ENCODE measurements around the gene ANTXR1. TPM values are rescaled to one million over a fixed set of nuclear protein-coding genes. Genes with fewer than 3 reads are reported as not detected.

ANTXR1 gene
- total and polyA plus RNA-seq, 9 of the 15 experiments (the other 6 are each of a cell fraction or from before 2014, with no cell fraction given): 0.07 to 1.00 (median 0.54) TPM

DNA sequence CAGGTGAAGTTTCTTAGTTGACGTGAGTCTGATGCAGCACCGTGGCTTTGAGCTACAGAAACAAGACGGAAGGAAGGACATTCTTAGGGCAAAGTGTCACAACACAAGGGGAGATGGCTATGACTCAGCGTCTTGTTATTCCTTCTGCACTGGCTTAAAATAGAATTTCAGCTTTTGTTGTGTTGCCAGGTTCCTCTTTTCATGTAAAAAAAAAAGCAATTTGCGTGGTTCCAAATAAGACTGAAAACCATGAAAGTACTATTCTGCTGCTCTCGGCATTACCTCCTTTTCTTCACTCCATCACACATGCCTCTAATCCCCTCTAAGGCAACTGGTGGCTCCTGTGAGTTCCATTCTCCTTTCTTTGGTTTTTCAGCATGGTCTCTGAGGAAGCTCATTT, 150.1 kb downstream of the ANTXR1 start:
- BruUV-seq (replicated peaks): no TSS peak
- ATAC-seq (no peak), DNase-seq (ENCODE audit: extremely low read depth in 1 of 4, low spot score in 3 of 4) (peak in 1 of 4 experiments; percentile 42), FAIRE-seq (peak; percentile 26)
- H3K4me3 ChIP-seq: no peak overlapping the region
- no peak overlapping the region for H2AFZ ChIP-seq (ENCODE audit: low read depth, low read length)
- CTCF ChIA-PET (ENCODE audit: low intra/inter-chr PET ratio): no interaction called here
- intact Hi-C loops (cut with micrococcal nuclease) (no loop called here), in situ Hi-C loops (cut with MboI) (no loop called here)
- no peaks in the 10 kb centered on the region for H3K9me3 ChIP-seq (replicated peaks; ENCODE audit: control insufficient read depth, insufficient read depth, low read depth, low read length)
- H3K36me3 ChIP-seq (ENCODE audit: control insufficient read depth, insufficient read depth, low read length): no peaks in the 10 kb centered on the region
- no peak overlapping the region for H3K9ac ChIP-seq (ENCODE audit: insufficient read depth in 1 of 2, low read depth in 2 of 2, low read length in 2 of 2)
- no peak overlapping the region for H3K4me2 ChIP-seq (ENCODE audit: insufficient read depth, low read length)
- no peaks in the 10 kb centered on the region for H3K9me1 ChIP-seq (ENCODE audit: control insufficient read depth, insufficient read depth, low read length)
- H3K79me2 ChIP-seq (ENCODE audit: control insufficient read depth, insufficient read depth, low read length): no peaks in the 10 kb centered on the region
- POLR2A ChIA-PET: no interaction called here
- H3K27me3 ChIP-seq (ENCODE audit: control insufficient read depth in 2 of 2, insufficient read depth in 2 of 2, low read length in 2 of 2): peaks cover 13 to 34% of the 10 kb centered on the region in 2 experiments
- 0% methylated on average over 6 of the region's 6 CpGs for WGBS (ENCODE audit: insufficient coverage, low coverage, missing lambda C conversion rate)
- H3K4me1 ChIP-seq (replicated peaks in 1 of 2; ENCODE audit: control insufficient read depth in 2 of 2, insufficient read depth in 2 of 2, low read length in 2 of 2): no peaks in the 10 kb centered on the region; a peak in 1 of 5 replicates
- no peaks in the 10 kb centered on the region for H4K20me1 ChIP-seq (replicated peaks; ENCODE audit: control insufficient read depth, insufficient read depth, low read length)
- H3K27ac ChIP-seq (ENCODE audit: extremely low read depth, low read depth, low read length): no peak overlapping the region
- TF ChIP-seq, protein P1, sequence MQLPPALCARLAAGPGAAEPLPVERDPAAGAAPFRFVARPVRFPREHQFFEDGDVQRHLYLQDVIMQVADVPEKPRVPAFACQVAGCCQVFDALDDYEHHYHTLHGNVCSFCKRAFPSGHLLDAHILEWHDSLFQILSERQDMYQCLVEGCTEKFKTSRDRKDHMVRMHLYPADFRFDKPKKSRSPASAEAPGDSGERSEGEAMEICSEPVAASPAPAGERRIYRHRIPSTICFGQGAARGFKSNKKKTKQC (CRISPR knock-in tag; IDR thresholded peaks at IDR 0.05): no peak
- TF ChIP-seq RAD51 (IDR thresholded peaks at IDR 0.05; ENCODE audit: borderline replicate concordance, low read depth) (no peak), PCBP2 (IDR thresholded peaks at IDR 0.05; ENCODE audit: low read depth, low read length, poor library complexity, severe bottlenecking) (no peak), NCOR1 (IDR thresholded peaks at IDR 0.05) (peak; percentile 19; the same call in 1 of the 2 replicates), ZZZ3 (IDR thresholded peaks at IDR 0.05) (no peak), POLR2AphosphoS5 (IDR thresholded peaks at IDR 0.05; ENCODE audit: control insufficient read depth, insufficient read depth, low read depth, low read length) (no peak), PHTF2 (CRISPR knock-in tag; IDR thresholded peaks at IDR 0.05) (no peak), SRSF7 (optimal IDR thresholded peaks at IDR 0.05; ENCODE audit: low read depth, low read length) (no peak), ILF3 (IDR thresholded peaks at IDR 0.05; ENCODE audit: borderline replicate concordance) (no peak), NFE2 (IDR thresholded peaks at IDR 0.05; ENCODE audit: low read depth) (peak; percentile 70), ZBTB1 (CRISPR knock-in tag; IDR thresholded peaks at IDR 0.05; ENCODE audit: borderline replicate concordance, low read depth) (no peak), CEBPG (CRISPR knock-in tag; IDR thresholded peaks at IDR 0.05) (no peak), CEBPG (tag; conservative IDR thresholded peaks at IDR 0.05 in 1 of 2, IDR thresholded peaks at IDR 0.05 in 1 of 2) (peak in 1 of 2 experiments; percentile 12; a peak in 1 of 4 replicates), FOSL1 (tag; conservative IDR thresholded peaks at IDR 0.05) (peak; percentile 82), TEAD4 (IDR thresholded peaks at IDR 0.05; ENCODE audit: low read length) (peak; percentile 33; the same call in 1 of the 2 replicates), TEAD4 (CRISPR knock-in tag; IDR thresholded peaks at IDR 0.05; ENCODE audit: borderline replicate concordance) (no peak)
- TF ChIP-seq, protein P2, sequence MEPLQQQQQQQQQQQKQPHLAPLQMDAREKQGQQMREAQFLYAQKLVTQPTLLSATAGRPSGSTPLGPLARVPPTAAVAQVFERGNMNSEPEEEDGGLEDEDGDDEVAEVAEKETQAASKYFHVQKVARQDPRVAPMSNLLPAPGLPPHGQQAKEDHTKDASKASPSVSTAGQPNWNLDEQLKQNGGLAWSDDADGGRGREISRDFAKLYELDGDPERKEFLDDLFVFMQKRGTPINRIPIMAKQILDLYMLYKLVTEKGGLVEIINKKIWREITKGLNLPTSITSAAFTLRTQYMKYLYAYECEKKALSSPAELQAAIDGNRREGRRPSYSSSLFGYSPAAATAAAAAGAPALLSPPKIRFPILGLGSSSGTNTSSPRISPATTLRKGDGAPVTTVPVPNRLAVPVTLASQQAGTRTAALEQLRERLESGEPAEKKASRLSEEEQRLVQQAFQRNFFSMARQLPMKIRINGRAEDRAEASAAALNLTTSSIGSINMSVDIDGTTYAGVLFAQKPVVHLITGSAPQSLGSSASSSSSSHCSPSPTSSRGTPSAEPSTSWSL (CRISPR knock-in tag; IDR thresholded peaks at IDR 0.05; ENCODE audit: borderline replicate concordance): no peak
- TF ChIP-seq, protein P3, sequence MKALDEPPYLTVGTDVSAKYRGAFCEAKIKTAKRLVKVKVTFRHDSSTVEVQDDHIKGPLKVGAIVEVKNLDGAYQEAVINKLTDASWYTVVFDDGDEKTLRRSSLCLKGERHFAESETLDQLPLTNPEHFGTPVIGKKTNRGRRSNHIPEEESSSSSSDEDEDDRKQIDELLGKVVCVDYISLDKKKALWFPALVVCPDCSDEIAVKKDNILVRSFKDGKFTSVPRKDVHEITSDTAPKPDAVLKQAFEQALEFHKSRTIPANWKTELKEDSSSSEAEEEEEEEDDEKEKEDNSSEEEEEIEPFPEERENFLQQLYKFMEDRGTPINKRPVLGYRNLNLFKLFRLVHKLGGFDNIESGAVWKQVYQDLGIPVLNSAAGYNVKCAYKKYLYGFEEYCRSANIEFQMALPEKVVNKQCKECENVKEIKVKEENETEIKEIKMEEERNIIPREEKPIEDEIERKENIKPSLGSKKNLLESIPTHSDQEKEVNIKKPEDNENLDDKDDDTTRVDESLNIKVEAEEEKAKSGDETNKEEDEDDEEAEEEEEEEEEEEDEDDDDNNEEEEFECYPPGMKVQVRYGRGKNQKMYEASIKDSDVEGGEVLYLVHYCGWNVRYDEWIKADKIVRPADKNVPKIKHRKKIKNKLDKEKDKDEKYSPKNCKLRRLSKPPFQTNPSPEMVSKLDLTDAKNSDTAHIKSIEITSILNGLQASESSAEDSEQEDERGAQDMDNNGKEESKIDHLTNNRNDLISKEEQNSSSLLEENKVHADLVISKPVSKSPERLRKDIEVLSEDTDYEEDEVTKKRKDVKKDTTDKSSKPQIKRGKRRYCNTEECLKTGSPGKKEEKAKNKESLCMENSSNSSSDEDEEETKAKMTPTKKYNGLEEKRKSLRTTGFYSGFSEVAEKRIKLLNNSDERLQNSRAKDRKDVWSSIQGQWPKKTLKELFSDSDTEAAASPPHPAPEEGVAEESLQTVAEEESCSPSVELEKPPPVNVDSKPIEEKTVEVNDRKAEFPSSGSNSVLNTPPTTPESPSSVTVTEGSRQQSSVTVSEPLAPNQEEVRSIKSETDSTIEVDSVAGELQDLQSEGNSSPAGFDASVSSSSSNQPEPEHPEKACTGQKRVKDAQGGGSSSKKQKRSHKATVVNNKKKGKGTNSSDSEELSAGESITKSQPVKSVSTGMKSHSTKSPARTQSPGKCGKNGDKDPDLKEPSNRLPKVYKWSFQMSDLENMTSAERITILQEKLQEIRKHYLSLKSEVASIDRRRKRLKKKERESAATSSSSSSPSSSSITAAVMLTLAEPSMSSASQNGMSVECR (CRISPR knock-in tag; IDR thresholded peaks at IDR 0.05): no peak
